GM12878 (cell line): Measurements from ENCODE around the gene DISC1. TPM values are rescaled to one million over a fixed set of nuclear protein-coding genes. Genes with fewer than 3 reads are reported as not detected.

Experiments used
- ATAC-seq: fragments of 200-7000 bp; cut with Tn5 transposase; 3 replicates; pipeline ENCODE4 v1.9.1; 2020; ENCODE audit warnings: mild to moderate bottlenecking, moderate library complexity
- BruUV-seq: library from RNA; stranded (reverse); fragments of 400-500 nt; replicated peaks from 2 replicates; lab custom pipeline; 2021; lab: Mats Ljungman, UMichigan
- CTCF ChIA-PET: fragments of 300-600 bp; sonication (Branson Sonifier 250); formaldehyde crosslinking; extraction: SDS; loops from one replicate; lab custom pipeline; 2021; ENCODE audit warnings: inconsistent platforms; lab: Yijun Ruan, JAX
- POLR2A ChIA-PET: fragments of 350-600 bp; formaldehyde crosslinking; extraction: SDS; loops from one replicate; lab custom pipeline; 2021; ENCODE audit warnings: inconsistent platforms; lab: Charles Lee
- RAD21 ChIA-PET: fragments of 300-600 bp; sonication (Branson Sonifier 250); formaldehyde crosslinking; loops from one replicate; lab custom pipeline; 2023; ENCODE audit warnings: antibody characterized with exemption; ENCODE audit not compliant: unreplicated experiment; lab: Charles Lee
- SMC1A ChIA-PET: fragments of 300-600 bp; sonication (Branson Sonifier 250); formaldehyde crosslinking; loops from one replicate; lab custom pipeline; 2023; ENCODE audit not compliant: unreplicated experiment, uncharacterized antibody; lab: Charles Lee
- DNase-seq: peaks from one replicate; pipeline ENCODE4 v3.0.0-alpha.2; 2011; ENCODE audit warnings: low read depth, low spot score
- FAIRE-seq: peaks from 3 replicates; lab custom pipeline; 2011; peaks lifted over from hg19 to GRCh38; lab: Jason Lieb, UNC
- H2AFZ ChIP-seq: 2 replicates; pipeline ENCODE4 v1.6.0; 2011; ENCODE audit warnings: low read depth, low read length, control low read depth; ENCODE audit not compliant: control insufficient read depth
- H3K27ac ChIP-seq: 2 replicates; pipeline ENCODE4 v1.5.1; 2011; ENCODE audit warnings: control low read depth; ENCODE audit not compliant: control insufficient read depth, insufficient read depth
- H3K27me3 ChIP-seq, 2 experiments: replicated peaks in 1 of 2; 2 replicates each; pipeline versions ENCODE4 v1.6.0 to v1.6.1; 2011; ENCODE audit warnings: low read length in 1 of 2; ENCODE audit not compliant: control insufficient read depth in 2 of 2, insufficient read depth in 2 of 2
- H3K36me3 ChIP-seq, 2 experiments: 2 replicates each; pipeline ENCODE4 v1.5.1; 2011; ENCODE audit warnings: low read length in 1 of 2; ENCODE audit not compliant: control insufficient read depth in 2 of 2, insufficient read depth in 2 of 2
- H3K4me1 ChIP-seq: 2 replicates; pipeline ENCODE4 v1.6.1; 2011; ENCODE audit warnings: mild to moderate bottlenecking, low read length, moderate library complexity, mixed read lengths; ENCODE audit not compliant: control insufficient read depth, insufficient read depth
- H3K4me2 ChIP-seq: 2 replicates; pipeline ENCODE4 v1.6.0; 2011; ENCODE audit warnings: control low read depth; ENCODE audit not compliant: control insufficient read depth, insufficient read depth
- H3K4me3 ChIP-seq: fragments of 200-600 bp; sonication (generic); 2 replicates; pipeline ENCODE4 v1.5.1; 2016
- H3K79me2 ChIP-seq: 2 replicates; pipeline ENCODE4 v1.6.0; 2011; ENCODE audit warnings: low read length; ENCODE audit not compliant: control insufficient read depth, insufficient read depth
- H3K9ac ChIP-seq: 2 replicates; pipeline ENCODE4 v1.8.0; 2011; ENCODE audit warnings: low read length, control low read depth, mixed read lengths; ENCODE audit not compliant: control insufficient read depth, insufficient read depth
- H3K9me3 ChIP-seq: replicated peaks from 3 replicates; pipeline ENCODE4 v1.5.1; 2011; ENCODE audit warnings: mild to moderate bottlenecking, low read length; ENCODE audit not compliant: control insufficient read depth, insufficient read depth
- H4K20me1 ChIP-seq: 2 replicates; pipeline ENCODE4 v1.6.0; 2011; ENCODE audit not compliant: control insufficient read depth, insufficient read depth
- CREM ChIP-seq: IDR thresholded peaks from 2 replicates; pipeline ENCODE4 v1.6.1; 2014; ENCODE audit warnings: antibody characterized with exemption, low read depth
- EGR1 ChIP-seq, 2 experiments: IDR thresholded peaks; 1 replicate in 1 of 2; 2 replicates in 1 of 2; pipeline ENCODE4 v1.6.1; 2011 to 2012; ENCODE audit warnings: low read depth in 2 of 2, low read length in 2 of 2, borderline replicate concordance in 1 of 2, mild to moderate bottlenecking in 1 of 2, moderate library complexity in 1 of 2
- SIN3A ChIP-seq: IDR thresholded peaks from 2 replicates; pipeline ENCODE4 v1.6.1; 2012; ENCODE audit warnings: low read depth, low read length, improper control_type of control experiment
- SMAD5 ChIP-seq: IDR thresholded peaks from 2 replicates; pipeline ENCODE4 v1.6.1; 2016; ENCODE audit warnings: antibody characterized with exemption, low read depth
- ZNF687 ChIP-seq: fragments of 450-650 bp; IDR thresholded peaks from 2 replicates; pipeline ENCODE4 v1.6.1; 2017; ENCODE audit warnings: mild to moderate bottlenecking, moderate library complexity
- WGBS: methylation state at CpG from one replicate; pipeline ENCODE4 v1.1.6; 2016; ENCODE audit warnings: low lambda C conversion rate; ENCODE audit not compliant: insufficient replicate concordance, insufficient coverage; ENCODE audit errors: missing lambda C conversion rate; 5-methylcytosine and 5-hydroxymethylcytosine counted together
- in situ Hi-C: fragments of 300-500 bp; cut with MboI; formaldehyde crosslinking; loops from 9 replicates; pipeline ENCODE4 v1.14.3; 2018; ENCODE audit warnings: mixed read lengths
- intact Hi-C: fragments of 100-400 bp; cut with micrococcal nuclease; formaldehyde crosslinking; loops from one replicate; pipeline ENCODE4 v1.14.2; 2022; ENCODE audit not compliant: unreplicated experiment
- polyA plus RNA-seq, 11 experiments: library from polyadenylated mRNA; depleted of rRNA in 4 of 11; unstranded in 6 of 11; stranded (reverse) in 5 of 11; fragments of >200 nt; fragmentation: Nextera tagmentation in 4 of 11; fragmentation: Illumina TruSeq in 1 of 11; extraction: Ambion mirVana in 4 of 11; extraction: Trizol in 1 of 11; gene quantifications; 1 replicate in 1 of 11; 2 replicates in 10 of 11; pipeline versions ENCODE4 v1.2.1 to v1.2.3, GENCODE V29; 2011 to 2016; ENCODE audit warnings: inconsistent platforms in 2 of 11, missing spikeins in 2 of 11, low read depth in 1 of 11
- total RNA-seq, 4 experiments: library from RNA; depleted of rRNA in 3 of 4; stranded (reverse); fragments of >200 nt in 3 of 4; fragmentation: Illumina TruSeq in 1 of 4; extraction: Trizol in 1 of 4; gene quantifications; 2 replicates each; pipeline versions ENCODE4 v1.2.1 to v1.2.3, GENCODE V29; 2013 to 2021
- TF ChIP-seq, protein P1 (sequence below): fragments of 450-650 bp; IDR thresholded peaks from 2 replicates; pipeline ENCODE4 v1.6.1; 2017; ENCODE audit warnings: borderline replicate concordance

DISC1 gene
- total and polyA plus RNA-seq, 10 of the 15 experiments (the other 5 are each of a cell fraction or from before 2014, with no cell fraction given) = 0.05 to 0.72 (median 0.19) TPM; not detected in 1

- ChIA-PET SMC1A (interaction anchor here (0.7 kb wide), 1 partner anchor 9 kb away, joined by 3 read pairs; no protein-coding TSS in a partner anchor), POLR2A (no interaction called here), CTCF (interaction anchor here (0.8 to 2.0 kb wide), 2 partner anchors 11 to 94 kb away, joined by 3 to 5 read pairs; no protein-coding TSS in a partner anchor), RAD21 (no interaction called here)
- in situ Hi-C loops (no loop called here), intact Hi-C loops (no loop called here)
- no peaks in the 10 kb centered on the region; a peak in 1 of 4 replicates for H3K27me3 ChIP-seq
- DNase-seq (no peak), FAIRE-seq (no peak), ATAC-seq (no peak)
- H3K9ac ChIP-seq = no peak overlapping the region
- H3K4me3 ChIP-seq = no peak overlapping the region
- H4K20me1 ChIP-seq = no peaks in the 10 kb centered on the region
- H3K4me2 ChIP-seq = no peak overlapping the region
- 0% methylated on average over 2 of the region's 2 CpGs for WGBS
- no peaks in the 10 kb centered on the region for H3K36me3 ChIP-seq
- no peak overlapping the region for H3K27ac ChIP-seq
- H3K79me2 ChIP-seq = no peaks in the 10 kb centered on the region
- H2AFZ ChIP-seq = no peak overlapping the region
- no peaks in the 10 kb centered on the region for H3K9me3 ChIP-seq
- TF ChIP-seq, protein P1, sequence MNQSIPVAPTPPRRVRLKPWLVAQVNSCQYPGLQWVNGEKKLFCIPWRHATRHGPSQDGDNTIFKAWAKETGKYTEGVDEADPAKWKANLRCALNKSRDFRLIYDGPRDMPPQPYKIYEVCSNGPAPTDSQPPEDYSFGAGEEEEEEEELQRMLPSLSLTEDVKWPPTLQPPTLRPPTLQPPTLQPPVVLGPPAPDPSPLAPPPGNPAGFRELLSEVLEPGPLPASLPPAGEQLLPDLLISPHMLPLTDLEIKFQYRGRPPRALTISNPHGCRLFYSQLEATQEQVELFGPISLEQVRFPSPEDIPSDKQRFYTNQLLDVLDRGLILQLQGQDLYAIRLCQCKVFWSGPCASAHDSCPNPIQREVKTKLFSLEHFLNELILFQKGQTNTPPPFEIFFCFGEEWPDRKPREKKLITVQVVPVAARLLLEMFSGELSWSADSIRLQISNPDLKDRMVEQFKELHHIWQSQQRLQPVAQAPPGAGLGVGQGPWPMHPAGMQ = no peak
- TF ChIP-seq SIN3A (no peak), EGR1 (IDR thresholded peaks at IDR 0.05; ENCODE audit: borderline replicate concordance in 1 of 2, low read depth in 2 of 2, low read length in 2 of 2) (no peak), CREM (no peak), SMAD5 (no peak), ZNF687 (no peak)
- no TSS peak for BruUV-seq
- no peaks in the 10 kb centered on the region for H3K4me1 ChIP-seq
These were observed 36.7 kb downstream of the DISC1 start for GRCh38 chr1:231663211-231663792.
